K562 (cell line): Measurements from ENCODE around the gene BLOC1S4. TPM values are rescaled to one million over a fixed set of nuclear protein-coding genes. Genes with fewer than 3 reads are reported as not detected.

Experiments
- ARNT ChIP-seq, 2 experiments: fragments of 450-650 bp; IDR thresholded peaks; 2 replicates each; pipeline ENCODE4 v1.6.1; 2016; ENCODE audit warnings: mild to moderate bottlenecking in 1 of 2
- CBFA2T3 ChIP-seq: fragments of 450-650 bp; IDR thresholded peaks from 2 replicates; pipeline ENCODE4 v1.6.1; 2017
- HLTF ChIP-seq: fragments of 450-650 bp; IDR thresholded peaks from 2 replicates; pipeline ENCODE4 v1.6.1; 2016
- LCOR ChIP-seq: sonication (generic); formaldehyde crosslinking; IDR thresholded peaks from 2 replicates; pipeline ENCODE4 v1.8.0; 2022; ENCODE audit warnings: mild to moderate bottlenecking, missing genetic modification reagents
- MEIS2 ChIP-seq: fragments of 450-650 bp; IDR thresholded peaks from 2 replicates; pipeline ENCODE4 v1.6.1; 2014; ENCODE audit warnings: mild to moderate bottlenecking; ENCODE audit not compliant: partially characterized antibody
- SAP30 ChIP-seq: fragments of 200-600 bp; sonication (generic); IDR thresholded peaks from 2 replicates; pipeline ENCODE4 v1.6.1; 2012; ENCODE audit warnings: borderline replicate concordance, low read depth, mild to moderate bottlenecking, moderate library complexity, low read length, control low read depth, inconsistent platforms; ENCODE audit not compliant: insufficient read depth, poor library complexity, severe bottlenecking
- SMARCA4 ChIP-seq: fragments of 450-650 bp; IDR thresholded peaks from 2 replicates; pipeline ENCODE4 v1.6.1; 2016
- YY1 ChIP-seq, 3 experiments: IDR thresholded peaks; 2 replicates each; pipeline ENCODE4 v1.6.1; 2011; ENCODE audit warnings: low read length in 2 of 3, mild to moderate bottlenecking in 2 of 3, moderate library complexity in 2 of 3, borderline replicate concordance in 1 of 3, control low read depth in 1 of 3, low read depth in 1 of 3; ENCODE audit not compliant: insufficient read depth in 3 of 3, insufficient replicate concordance in 2 of 3, control insufficient read depth in 1 of 3, insufficient read length in 1 of 3; ENCODE audit errors: extremely low read depth in 1 of 3
- ZC3H4 ChIP-seq: sonication (generic); formaldehyde crosslinking; IDR thresholded peaks from 2 replicates; pipeline ENCODE4 v1.9.0; 2021; ENCODE audit warnings: missing genetic modification reagents, borderline replicate concordance
- ZNF444 ChIP-seq: fragments of 250-450 bp; sonication (Bioruptor Pico); IDR thresholded peaks from 2 replicates; pipeline ENCODE4 v1.4.0; 2020; ENCODE audit warnings: mild to moderate bottlenecking, moderate library complexity
- polyA plus RNA-seq, 8 experiments: library from polyadenylated mRNA; depleted of rRNA in 4 of 8; stranded (reverse) in 5 of 8; unstranded in 3 of 8; fragments of >200 nt; fragmentation: Nextera tagmentation in 2 of 8; fragmentation: Illumina TruSeq in 1 of 8; extraction: Ambion mirVana in 2 of 8; extraction: Trizol in 1 of 8; gene quantifications; 2 replicates each; pipeline versions ENCODE4 v1.2.1 to v1.2.3, GENCODE V29; 2011 to 2014; ENCODE audit warnings: inconsistent platforms in 1 of 8, missing spikeins in 1 of 8
- total RNA-seq, 7 experiments: library from RNA; depleted of rRNA in 6 of 7; stranded (reverse); fragments of >200 nt in 6 of 7; fragmentation: Illumina TruSeq in 2 of 7; extraction: Trizol in 2 of 7; gene quantifications; 2 replicates each; pipeline versions ENCODE4 v1.2.1 to v1.2.3, GENCODE V29; 2011 to 2021; ENCODE audit warnings: low replicate concordance in 1 of 7
- TF ChIP-seq, protein P1 (sequence below): fragments of 200-600 bp; sonication (generic); IDR thresholded peaks from one replicate; pipeline ENCODE4 v1.6.1; 2012; ENCODE audit warnings: mild to moderate bottlenecking, low read depth, low read length, inconsistent platforms
- TF ChIP-seq, protein P2 (sequence below): fragments of 450-650 bp; IDR thresholded peaks from 2 replicates; pipeline ENCODE4 v1.6.1; 2017; ENCODE audit warnings: mild to moderate bottlenecking, moderate library complexity
- TF ChIP-seq, protein P3 (sequence below): fragments of 450-650 bp; IDR thresholded peaks from 2 replicates; pipeline ENCODE4 v1.6.1; 2016

BLOC1S4 gene
- total and polyA plus RNA-seq, 9 of the 15 experiments (the other 6 are each of a cell fraction or from before 2014, with no cell fraction given) = 3.1 to 31.6 (median 11.2) TPM

DNA sequence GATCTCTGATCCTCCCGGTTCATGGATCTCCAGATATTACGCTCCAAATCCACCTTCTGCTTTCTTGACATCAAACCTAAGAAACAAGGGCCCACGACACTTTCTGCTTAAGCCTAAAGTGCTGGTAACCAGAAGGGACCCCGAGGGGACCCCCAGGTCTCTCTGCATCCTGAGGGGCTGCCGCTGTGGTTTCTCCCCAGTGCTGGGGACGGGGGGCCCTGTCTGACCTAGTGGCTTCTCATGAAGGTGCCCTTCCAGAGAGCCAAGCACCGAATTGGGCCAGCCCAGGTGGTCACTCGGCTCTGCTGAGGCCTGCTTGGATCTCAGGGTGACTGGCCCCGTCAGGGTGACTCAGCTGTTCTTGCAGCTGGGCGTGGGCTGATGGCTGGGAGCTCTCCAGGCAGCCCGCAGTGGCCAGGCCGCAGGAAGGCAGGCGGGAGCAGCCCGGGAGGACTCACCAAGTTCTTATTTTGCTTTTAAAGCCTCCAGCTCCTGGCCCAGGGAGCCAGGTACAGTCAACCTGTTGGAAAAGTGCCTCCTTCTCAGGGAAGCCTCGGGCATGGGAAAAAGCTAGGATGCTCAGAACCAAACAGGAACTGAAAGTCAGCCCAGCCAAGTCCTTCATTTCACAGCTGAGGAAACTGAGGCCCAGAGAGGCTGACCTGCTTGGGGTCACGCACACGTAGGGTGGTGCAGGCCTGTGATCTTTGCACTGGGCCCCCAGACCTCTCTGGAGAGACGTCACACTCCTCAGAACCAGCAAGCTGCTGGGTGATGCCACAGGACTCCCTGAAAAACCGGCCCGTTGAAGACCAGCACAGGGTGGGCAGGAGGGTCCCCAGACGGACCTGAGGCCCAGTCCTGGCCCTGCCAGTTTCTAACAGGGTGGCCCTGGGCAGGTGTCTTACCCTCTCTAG is 16.7 kb downstream of the BLOC1S4 start (continued):
- TF ChIP-seq, protein P1, sequence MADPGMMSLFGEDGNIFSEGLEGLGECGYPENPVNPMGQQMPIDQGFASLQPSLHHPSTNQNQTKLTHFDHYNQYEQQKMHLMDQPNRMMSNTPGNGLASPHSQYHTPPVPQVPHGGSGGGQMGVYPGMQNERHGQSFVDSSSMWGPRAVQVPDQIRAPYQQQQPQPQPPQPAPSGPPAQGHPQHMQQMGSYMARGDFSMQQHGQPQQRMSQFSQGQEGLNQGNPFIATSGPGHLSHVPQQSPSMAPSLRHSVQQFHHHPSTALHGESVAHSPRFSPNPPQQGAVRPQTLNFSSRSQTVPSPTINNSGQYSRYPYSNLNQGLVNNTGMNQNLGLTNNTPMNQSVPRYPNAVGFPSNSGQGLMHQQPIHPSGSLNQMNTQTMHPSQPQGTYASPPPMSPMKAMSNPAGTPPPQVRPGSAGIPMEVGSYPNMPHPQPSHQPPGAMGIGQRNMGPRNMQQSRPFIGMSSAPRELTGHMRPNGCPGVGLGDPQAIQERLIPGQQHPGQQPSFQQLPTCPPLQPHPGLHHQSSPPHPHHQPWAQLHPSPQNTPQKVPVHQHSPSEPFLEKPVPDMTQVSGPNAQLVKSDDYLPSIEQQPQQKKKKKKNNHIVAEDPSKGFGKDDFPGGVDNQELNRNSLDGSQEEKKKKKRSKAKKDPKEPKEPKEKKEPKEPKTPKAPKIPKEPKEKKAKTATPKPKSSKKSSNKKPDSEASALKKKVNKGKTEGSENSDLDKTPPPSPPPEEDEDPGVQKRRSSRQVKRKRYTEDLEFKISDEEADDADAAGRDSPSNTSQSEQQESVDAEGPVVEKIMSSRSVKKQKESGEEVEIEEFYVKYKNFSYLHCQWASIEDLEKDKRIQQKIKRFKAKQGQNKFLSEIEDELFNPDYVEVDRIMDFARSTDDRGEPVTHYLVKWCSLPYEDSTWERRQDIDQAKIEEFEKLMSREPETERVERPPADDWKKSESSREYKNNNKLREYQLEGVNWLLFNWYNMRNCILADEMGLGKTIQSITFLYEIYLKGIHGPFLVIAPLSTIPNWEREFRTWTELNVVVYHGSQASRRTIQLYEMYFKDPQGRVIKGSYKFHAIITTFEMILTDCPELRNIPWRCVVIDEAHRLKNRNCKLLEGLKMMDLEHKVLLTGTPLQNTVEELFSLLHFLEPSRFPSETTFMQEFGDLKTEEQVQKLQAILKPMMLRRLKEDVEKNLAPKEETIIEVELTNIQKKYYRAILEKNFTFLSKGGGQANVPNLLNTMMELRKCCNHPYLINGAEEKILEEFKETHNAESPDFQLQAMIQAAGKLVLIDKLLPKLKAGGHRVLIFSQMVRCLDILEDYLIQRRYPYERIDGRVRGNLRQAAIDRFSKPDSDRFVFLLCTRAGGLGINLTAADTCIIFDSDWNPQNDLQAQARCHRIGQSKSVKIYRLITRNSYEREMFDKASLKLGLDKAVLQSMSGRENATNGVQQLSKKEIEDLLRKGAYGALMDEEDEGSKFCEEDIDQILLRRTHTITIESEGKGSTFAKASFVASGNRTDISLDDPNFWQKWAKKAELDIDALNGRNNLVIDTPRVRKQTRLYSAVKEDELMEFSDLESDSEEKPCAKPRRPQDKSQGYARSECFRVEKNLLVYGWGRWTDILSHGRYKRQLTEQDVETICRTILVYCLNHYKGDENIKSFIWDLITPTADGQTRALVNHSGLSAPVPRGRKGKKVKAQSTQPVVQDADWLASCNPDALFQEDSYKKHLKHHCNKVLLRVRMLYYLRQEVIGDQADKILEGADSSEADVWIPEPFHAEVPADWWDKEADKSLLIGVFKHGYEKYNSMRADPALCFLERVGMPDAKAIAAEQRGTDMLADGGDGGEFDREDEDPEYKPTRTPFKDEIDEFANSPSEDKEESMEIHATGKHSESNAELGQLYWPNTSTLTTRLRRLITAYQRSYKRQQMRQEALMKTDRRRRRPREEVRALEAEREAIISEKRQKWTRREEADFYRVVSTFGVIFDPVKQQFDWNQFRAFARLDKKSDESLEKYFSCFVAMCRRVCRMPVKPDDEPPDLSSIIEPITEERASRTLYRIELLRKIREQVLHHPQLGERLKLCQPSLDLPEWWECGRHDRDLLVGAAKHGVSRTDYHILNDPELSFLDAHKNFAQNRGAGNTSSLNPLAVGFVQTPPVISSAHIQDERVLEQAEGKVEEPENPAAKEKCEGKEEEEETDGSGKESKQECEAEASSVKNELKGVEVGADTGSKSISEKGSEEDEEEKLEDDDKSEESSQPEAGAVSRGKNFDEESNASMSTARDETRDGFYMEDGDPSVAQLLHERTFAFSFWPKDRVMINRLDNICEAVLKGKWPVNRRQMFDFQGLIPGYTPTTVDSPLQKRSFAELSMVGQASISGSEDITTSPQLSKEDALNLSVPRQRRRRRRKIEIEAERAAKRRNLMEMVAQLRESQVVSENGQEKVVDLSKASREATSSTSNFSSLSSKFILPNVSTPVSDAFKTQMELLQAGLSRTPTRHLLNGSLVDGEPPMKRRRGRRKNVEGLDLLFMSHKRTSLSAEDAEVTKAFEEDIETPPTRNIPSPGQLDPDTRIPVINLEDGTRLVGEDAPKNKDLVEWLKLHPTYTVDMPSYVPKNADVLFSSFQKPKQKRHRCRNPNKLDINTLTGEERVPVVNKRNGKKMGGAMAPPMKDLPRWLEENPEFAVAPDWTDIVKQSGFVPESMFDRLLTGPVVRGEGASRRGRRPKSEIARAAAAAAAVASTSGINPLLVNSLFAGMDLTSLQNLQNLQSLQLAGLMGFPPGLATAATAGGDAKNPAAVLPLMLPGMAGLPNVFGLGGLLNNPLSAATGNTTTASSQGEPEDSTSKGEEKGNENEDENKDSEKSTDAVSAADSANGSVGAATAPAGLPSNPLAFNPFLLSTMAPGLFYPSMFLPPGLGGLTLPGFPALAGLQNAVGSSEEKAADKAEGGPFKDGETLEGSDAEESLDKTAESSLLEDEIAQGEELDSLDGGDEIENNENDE = no peak
- peak; percentile 82 for TF ChIP-seq SMARCA4
- TF ChIP-seq, protein P2, sequence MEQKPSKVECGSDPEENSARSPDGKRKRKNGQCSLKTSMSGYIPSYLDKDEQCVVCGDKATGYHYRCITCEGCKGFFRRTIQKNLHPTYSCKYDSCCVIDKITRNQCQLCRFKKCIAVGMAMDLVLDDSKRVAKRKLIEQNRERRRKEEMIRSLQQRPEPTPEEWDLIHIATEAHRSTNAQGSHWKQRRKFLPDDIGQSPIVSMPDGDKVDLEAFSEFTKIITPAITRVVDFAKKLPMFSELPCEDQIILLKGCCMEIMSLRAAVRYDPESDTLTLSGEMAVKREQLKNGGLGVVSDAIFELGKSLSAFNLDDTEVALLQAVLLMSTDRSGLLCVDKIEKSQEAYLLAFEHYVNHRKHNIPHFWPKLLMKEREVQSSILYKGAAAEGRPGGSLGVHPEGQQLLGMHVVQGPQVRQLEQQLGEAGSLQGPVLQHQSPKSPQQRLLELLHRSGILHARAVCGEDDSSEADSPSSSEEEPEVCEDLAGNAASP = no peak
- no peak for TF ChIP-seq ARNT (IDR thresholded peaks at IDR 0.05)
- TF ChIP-seq YY1 (IDR thresholded peaks at IDR 0.05; ENCODE audit: borderline replicate concordance in 1 of 3, control insufficient read depth in 1 of 3, extremely low read depth in 1 of 3, insufficient read depth in 3 of 3, insufficient read length in 1 of 3, insufficient replicate concordance in 2 of 3, low read depth in 1 of 3, low read length in 2 of 3) = peak in 1 of 3 experiments; percentile 78
- no peak for TF ChIP-seq SAP30
- no peak for TF ChIP-seq LCOR (CRISPR knock-in tag)
- TF ChIP-seq HLTF = no peak
- TF ChIP-seq, protein P3, sequence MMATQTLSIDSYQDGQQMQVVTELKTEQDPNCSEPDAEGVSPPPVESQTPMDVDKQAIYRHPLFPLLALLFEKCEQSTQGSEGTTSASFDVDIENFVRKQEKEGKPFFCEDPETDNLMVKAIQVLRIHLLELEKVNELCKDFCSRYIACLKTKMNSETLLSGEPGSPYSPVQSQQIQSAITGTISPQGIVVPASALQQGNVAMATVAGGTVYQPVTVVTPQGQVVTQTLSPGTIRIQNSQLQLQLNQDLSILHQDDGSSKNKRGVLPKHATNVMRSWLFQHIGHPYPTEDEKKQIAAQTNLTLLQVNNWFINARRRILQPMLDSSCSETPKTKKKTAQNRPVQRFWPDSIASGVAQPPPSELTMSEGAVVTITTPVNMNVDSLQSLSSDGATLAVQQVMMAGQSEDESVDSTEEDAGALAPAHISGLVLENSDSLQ = peak; percentile 48; the same call in 1 of the 2 replicates
- TF ChIP-seq ZNF444 = 0 out of 2 replicates have a peak, but pooled peaks have one; percentile 15
- peak; percentile 84 for TF ChIP-seq CBFA2T3
- no peak for TF ChIP-seq ZC3H4 (CRISPR knock-in tag)
- no peak for TF ChIP-seq MEIS2
